CD14-positive monocyte (primary cell): ENCODE measurements around the gene RPL23. TPM values are rescaled to one million over a fixed set of nuclear protein-coding genes. Genes with fewer than 3 reads are reported as not detected.
A peak's percentile ranks its signal among the peaks of the same experiment; 100 is the strongest.

Experiments
- DNase-seq, 3 donors: peaks; one replicate each; pipeline ENCODE4 v3.0.0-alpha.2; 2011 to 2022
- H2AFZ ChIP-seq: 2 replicates; pipeline ENCODE4 v1.6.0; 2012; ENCODE audit warnings: mild to moderate bottlenecking, low read depth, low read length, inconsistent platforms; ENCODE audit not compliant: insufficient read depth, poor library complexity, severe bottlenecking
- H3K27ac ChIP-seq, 2 donors: 1 replicate in 1 of 2; 2 replicates in 1 of 2; pipeline ENCODE4 v1.5.1; 2012 to 2013; ENCODE audit warnings: low read length in 2 of 2, control low read depth in 1 of 2, inconsistent platforms in 1 of 2, low read depth in 1 of 2, mild to moderate bottlenecking in 1 of 2
- H3K27me3 ChIP-seq, 2 donors: one replicate each; pipeline versions ENCODE4 v1.6.0 to v1.6.1; 2011 to 2013; ENCODE audit warnings: low read length in 2 of 2; ENCODE audit not compliant: control insufficient read depth in 2 of 2, insufficient read depth in 2 of 2
- H3K36me3 ChIP-seq, 2 donors: replicated peaks in 1 of 2; 1 replicate in 1 of 2; 2 replicates in 1 of 2; pipeline versions ENCODE4 v1.5.1 to v1.6.1; 2012 to 2013; ENCODE audit warnings: low read length in 2 of 2, control low read depth in 1 of 2, inconsistent platforms in 1 of 2, mild to moderate bottlenecking in 1 of 2; ENCODE audit not compliant: insufficient read depth in 2 of 2, control insufficient read depth in 1 of 2
- H3K4me1 ChIP-seq, 2 donors: 1 replicate in 1 of 2; 2 replicates in 1 of 2; pipeline versions ENCODE4 v1.5.1 to v1.6.1; 2012 to 2013; ENCODE audit warnings: low read length in 2 of 2, control low read depth in 1 of 2, inconsistent platforms in 1 of 2, mild to moderate bottlenecking in 1 of 2, moderate library complexity in 1 of 2; ENCODE audit not compliant: insufficient read depth in 2 of 2, control insufficient read depth in 1 of 2
- H3K4me2 ChIP-seq: replicated peaks from 2 replicates; pipeline ENCODE3; 2012; ENCODE audit warnings: low read length, moderate library complexity, mild to moderate bottlenecking; ENCODE audit not compliant: poor library complexity, severe bottlenecking; ENCODE audit errors: extremely low read depth
- H3K4me3 ChIP-seq, 3 experiments: fragments of 200-600 bp in 1 of 3; sonication (generic) in 1 of 3; replicated peaks in 1 of 3; 1 replicate in 2 of 3; 2 replicates in 1 of 3; pipeline ENCODE4 v1.5.1; 2011 to 2013; ENCODE audit warnings: low read length in 3 of 3, mild to moderate bottlenecking in 3 of 3, control low read depth in 2 of 3, low read depth in 2 of 3, inconsistent platforms in 1 of 3, moderate library complexity in 1 of 3
- H3K79me2 ChIP-seq: 2 replicates; pipeline ENCODE4 v1.6.0; 2012; ENCODE audit warnings: mild to moderate bottlenecking, control low read depth, inconsistent platforms, low read length, moderate library complexity; ENCODE audit not compliant: insufficient read depth
- H3K9ac ChIP-seq: 2 replicates; pipeline ENCODE4 v1.6.0; 2017; ENCODE audit warnings: low read length, mild to moderate bottlenecking; ENCODE audit not compliant: insufficient read depth, poor library complexity, severe bottlenecking
- H3K9me3 ChIP-seq, 2 donors: replicated peaks in 1 of 2; 1 replicate in 1 of 2; 2 replicates in 1 of 2; pipeline versions ENCODE4 v1.5.1 to v1.6.1; 2012 to 2013; ENCODE audit warnings: low read length in 2 of 2, control low read depth in 1 of 2; ENCODE audit not compliant: control insufficient read depth in 1 of 2, insufficient read depth in 1 of 2
- H4K20me1 ChIP-seq: 2 replicates; pipeline ENCODE4 v1.6.0; 2012; ENCODE audit warnings: mild to moderate bottlenecking, low read length, control low read depth, moderate library complexity; ENCODE audit not compliant: insufficient read depth
- H3K27ac Mint-ChIP-seq, 7 donors: one replicate each; pipeline ENCODE4 v1.8.0; 2020; ENCODE audit warnings: mild to moderate bottlenecking in 7 of 7, mixed read lengths in 7 of 7, moderate library complexity in 6 of 7, inconsistent platforms in 2 of 7
- H3K27me3 Mint-ChIP-seq, 3 donors: one replicate each; pipeline ENCODE4 v1.8.0; 2021 to 2022; ENCODE audit warnings: low read depth in 3 of 3, mild to moderate bottlenecking in 3 of 3, mixed read lengths in 3 of 3, moderate library complexity in 3 of 3, inconsistent platforms in 1 of 3
- H3K36me3 Mint-ChIP-seq, 2 donors: one replicate each; pipeline ENCODE4 v1.8.0; 2020; ENCODE audit warnings: mixed read lengths in 2 of 2, inconsistent platforms in 1 of 2, mild to moderate bottlenecking in 1 of 2
- H3K4me1 Mint-ChIP-seq: one replicate; pipeline ENCODE4 v1.8.0; 2020; ENCODE audit warnings: mild to moderate bottlenecking, mixed read lengths
- H3K4me3 Mint-ChIP-seq, 2 donors: one replicate each; pipeline ENCODE4 v1.8.0; 2020; ENCODE audit warnings: mild to moderate bottlenecking in 2 of 2, mixed read lengths in 2 of 2, moderate library complexity in 1 of 2
- H3K9me3 Mint-ChIP-seq, 7 donors: one replicate each; pipeline ENCODE4 v1.8.0; 2020 to 2022; ENCODE audit warnings: mixed read lengths in 7 of 7, mild to moderate bottlenecking in 6 of 7, moderate library complexity in 6 of 7, inconsistent platforms in 2 of 7
- CTCF ChIP-seq: fragments of 200-600 bp; IDR thresholded peaks from one replicate; pipeline ENCODE4 v1.8.0; 2022; ENCODE audit warnings: antibody characterized with exemption, mild to moderate bottlenecking
- WGBS: methylation state at CpG from one replicate; pipeline ENCODE4 v1.1.5; 2013; ENCODE audit warnings: missing lambda C conversion rate; ENCODE audit not compliant: insufficient coverage; 5-methylcytosine and 5-hydroxymethylcytosine counted together
- intact Hi-C, 2 donors: fragments of 100-400 bp; cut with micrococcal nuclease; formaldehyde crosslinking; loops; one replicate each; pipeline versions ENCODE4 v1.15.0 to v1.15.1; 2023
- polyA plus RNA-seq, 3 donors: library from polyadenylated mRNA; depleted of rRNA in 1 of 3; unstranded in 2 of 3; stranded (reverse) in 1 of 3; fragments of 300-500 nt in 2 of 3; fragments of >200 nt in 1 of 3; fragmentation: Illumina TruSeq in 2 of 3; gene quantifications; 1 replicate in 2 of 3; 2 replicates in 1 of 3; pipeline ENCODE4 v1.2.3, GENCODE V29; 2012 to 2021

Gene RPL23
- polyA plus RNA-seq, 3 donors: 561 to 1,701 (median 618) TPM

GRCh38 chr17:38897176-38897575 lies 43.7 kb upstream of the RPL23 start:
- intact Hi-C loops: no loop called here
- Histone ChIP-seq H3K27me3 (no peaks in the 10 kb centered on the region), H3K36me3 (peaks cover 46 to 55% of the 10 kb centered on the region in 2 donors), H2AFZ (no peak overlapping the region), H4K20me1 (peaks cover 99% of the 10 kb centered on the region), H3K4me3 (no peak overlapping the region), H3K4me2 (no peak overlapping the region), H3K79me2 (peaks cover 69% of the 10 kb centered on the region), H3K27ac (peak overlapping the region; percentile 77 to 82), H3K4me1 (peaks cover 56 to 71% of the 10 kb centered on the region in 2 donors), H3K9me3 (no peaks in the 10 kb centered on the region), H3K9ac (peak overlapping the region; percentile 9)
- Mint-ChIP-seq H3K36me3 (peaks cover 39 to 60% of the 10 kb centered on the region in 2 donors), H3K4me1 (peaks cover 63% of the 10 kb centered on the region), H3K27ac (peak overlapping the region in 6 of 7 donors; percentile 30 to 95 (median 92)), H3K27me3 (peaks cover 0 to 1% (median 0%) of the 10 kb centered on the region in 3 donors), H3K4me3 (no peak overlapping the region), H3K9me3 (no peaks in the 10 kb centered on the region)
- no peak for TF ChIP-seq CTCF
- DNase-seq: no peak
- WGBS: 92% methylated on average over 6 of the region's 6 CpGs

- Mint-ChIP-seq H3K27me3 (peaks cover 0 to 1% (median 0%) of the 10 kb centered on the region in 3 donors), H3K4me3 (no peak overlapping the region), H3K27ac (peak overlapping the region in 3 of 7 donors; percentile 70 to 79 (median 74)), H3K9me3 (no peaks in the 10 kb centered on the region), H3K36me3 (peaks cover 47 to 67% of the 10 kb centered on the region in 2 donors), H3K4me1 (peaks cover 59% of the 10 kb centered on the region)
- Histone ChIP-seq H3K9ac (no peak overlapping the region), H3K4me2 (no peak overlapping the region), H2AFZ (no peak overlapping the region), H3K9me3 (no peaks in the 10 kb centered on the region), H3K4me1 (peaks cover 49 to 64% of the 10 kb centered on the region in 2 donors), H4K20me1 (peaks cover 99% of the 10 kb centered on the region), H3K27me3 (no peaks in the 10 kb centered on the region), H3K27ac (peak overlapping the region in 1 of 2 donors; percentile 82), H3K4me3 (no peak overlapping the region), H3K36me3 (peaks cover 54 to 63% of the 10 kb centered on the region in 2 donors), H3K79me2 (peaks cover 64% of the 10 kb centered on the region)
- DNase-seq: no peak
- 80% methylated on average over 7 of the region's 13 CpGs for WGBS
- TF ChIP-seq CTCF: no peak
- intact Hi-C loops: no loop called here
Measured at GRCh38 chr17:38896346-38896954, 42.9 kb upstream of the RPL23 start.
